Forelimb muscle (tissue), 1 donor: ENCODE results near the gene DMAC1. TPM values are rescaled to one million over a fixed set of nuclear protein-coding genes. Genes with fewer than 3 reads are reported as not detected.

ENCODE experiments used
- DNase-seq: peaks from one replicate; pipeline ENCODE4 v3.0.0-alpha.2; 2013; ENCODE audit warnings: low read depth
- polyA plus RNA-seq: library from polyadenylated mRNA; unstranded; fragments of 120-200 nt; gene quantifications from one replicate; pipeline ENCODE4 v1.2.1, GENCODE V29; 2013; ENCODE audit not compliant: insufficient read length

DMAC1 gene
- polyA plus RNA-seq: 61.9 TPM

- peak; percentile 65 for DNase-seq
Observed at GRCh38 chr9:7799234-7799943, at the start of gene DMAC1. Gene DMAC1 (minus strand): TSS chr9:7799778. CDS start chr9:7799734, 44 bp downstream.

DNA sequence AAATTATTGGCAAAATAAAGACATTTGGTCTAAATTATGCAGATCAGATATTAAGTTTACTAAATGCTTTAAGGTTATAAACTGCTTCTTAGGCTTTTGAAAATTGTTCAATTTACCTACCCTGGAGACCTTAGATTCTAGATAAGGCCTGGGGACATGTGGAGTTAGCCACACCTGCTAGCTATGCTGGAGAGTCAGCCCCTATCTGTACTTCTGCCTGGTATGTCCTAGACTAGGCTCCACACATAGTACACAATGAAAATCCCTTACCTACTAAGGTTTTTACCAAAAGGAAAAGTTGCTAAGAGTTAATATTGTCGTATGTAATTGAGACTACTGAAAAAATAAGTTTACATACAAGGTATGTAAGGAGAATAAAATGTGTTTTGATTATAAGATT, 49.8 kb upstream of the DMAC1 start:
- DNase-seq: no peak

DNA sequence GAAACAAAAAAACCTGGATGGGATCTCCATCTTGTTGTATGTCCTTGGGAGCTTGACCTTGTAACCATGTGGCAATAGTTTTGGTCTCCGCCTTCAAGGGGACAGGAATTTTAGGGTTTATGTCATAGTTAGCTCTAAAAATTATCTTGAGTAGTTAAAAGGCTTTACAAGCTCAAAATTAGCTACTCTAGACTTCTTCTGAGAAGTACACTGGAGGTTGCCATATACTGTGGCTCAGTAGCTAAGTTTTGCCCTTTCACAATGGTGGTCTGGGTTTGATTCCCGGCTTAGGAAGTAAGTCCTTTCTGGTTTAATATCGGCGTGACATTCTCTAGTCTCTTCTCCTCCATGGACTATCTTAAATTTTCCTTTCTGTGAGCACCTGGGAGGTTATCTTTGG, 48.9 kb upstream of the DMAC1 start:
- no peak for DNase-seq

GRCh38 chr9:7844242-7844641, 44.7 kb upstream of the DMAC1 start:
- no peak for DNase-seq

DNA sequence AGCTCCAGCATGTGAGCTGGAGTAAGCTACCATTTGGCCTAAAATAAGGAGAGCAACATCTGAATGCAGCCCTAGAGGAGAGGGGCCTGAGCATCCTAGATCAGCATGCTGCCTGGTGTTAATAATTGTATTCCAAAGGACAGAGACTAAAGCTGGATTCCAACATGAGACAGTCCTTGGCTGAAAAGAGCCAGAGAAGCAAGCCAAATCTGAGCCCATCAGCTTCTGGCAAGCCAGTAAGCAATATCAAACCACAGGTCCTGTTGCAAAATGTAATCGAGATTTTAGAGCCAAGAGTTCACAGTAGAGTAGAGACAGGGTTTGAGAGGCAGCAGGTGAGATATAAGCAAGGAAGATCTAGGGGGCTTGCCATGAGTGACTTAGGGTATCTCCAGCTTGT, 42.3 kb upstream of the DMAC1 start:
- DNase-seq: no peak

- no peak for DNase-seq
Observed at GRCh38 chr9:7834531-7834930, 35.0 kb upstream of the DMAC1 start.

- DNase-seq: no peak
Observed at GRCh38 chr9:7828334-7828733, 28.8 kb upstream of the DMAC1 start.

DNA sequence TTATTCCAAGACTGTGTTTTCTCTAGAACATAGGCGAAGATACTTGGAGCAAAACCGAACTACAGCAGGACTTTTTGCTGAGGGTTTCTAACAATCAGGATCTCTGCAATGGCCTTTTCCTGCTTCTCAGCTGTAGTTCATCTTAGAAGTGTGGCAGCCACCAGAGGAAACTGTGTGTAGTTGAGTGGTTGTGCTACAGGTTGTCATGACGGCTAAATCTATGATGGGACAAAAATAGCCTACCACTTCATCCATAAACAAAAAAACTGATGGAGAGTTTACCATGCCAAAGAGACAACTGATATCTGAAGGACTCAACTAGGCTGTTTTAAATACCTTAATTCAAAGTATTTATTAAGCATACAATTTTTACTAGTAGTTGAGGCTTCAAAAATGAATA, 28.2 kb upstream of the DMAC1 start:
- DNase-seq: no peak

- DNase-seq: no peak
Observed at GRCh38 chr9:7827056-7827455, 27.5 kb upstream of the DMAC1 start.

DNA sequence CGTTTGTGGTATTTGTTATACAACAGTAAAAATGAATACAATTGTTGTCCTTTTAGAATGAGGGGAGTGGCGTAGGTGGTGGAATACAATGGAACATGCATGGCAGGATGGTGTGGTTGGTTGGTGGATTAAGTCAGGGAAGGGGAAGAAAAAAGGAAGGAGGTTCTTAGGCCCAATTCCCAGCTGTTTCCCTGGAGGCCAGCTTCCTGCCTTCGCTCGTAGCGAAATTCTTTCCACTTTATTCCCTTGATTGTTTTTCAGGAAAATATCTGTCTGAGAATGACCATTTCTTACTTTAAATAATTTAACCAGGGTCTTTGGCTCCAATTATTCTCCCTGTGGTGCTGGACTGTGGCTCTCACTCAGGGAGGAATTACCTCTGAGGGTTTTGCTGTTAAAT, 24.1 kb upstream of the DMAC1 start:
- DNase-seq: peak; percentile 13

DNA sequence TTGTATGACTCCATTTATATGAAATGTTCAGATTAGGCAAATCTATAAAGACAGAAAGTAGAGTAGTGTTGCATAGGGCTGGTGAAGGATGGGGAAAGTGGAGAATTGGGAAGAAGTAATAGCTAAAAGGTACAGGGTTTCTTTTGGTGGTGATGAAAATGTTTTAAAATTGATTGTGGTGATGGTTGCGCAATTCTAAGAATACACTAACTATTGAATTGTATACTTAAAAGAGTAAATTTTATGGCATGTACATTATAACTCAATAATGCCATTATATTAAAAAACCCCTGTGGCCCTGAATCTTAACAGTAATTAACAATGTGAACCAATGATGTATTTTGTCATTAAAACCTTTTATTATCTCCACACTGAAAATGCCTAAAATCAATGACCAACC, 20.4 kb upstream of the DMAC1 start:
- no peak for DNase-seq

DNA sequence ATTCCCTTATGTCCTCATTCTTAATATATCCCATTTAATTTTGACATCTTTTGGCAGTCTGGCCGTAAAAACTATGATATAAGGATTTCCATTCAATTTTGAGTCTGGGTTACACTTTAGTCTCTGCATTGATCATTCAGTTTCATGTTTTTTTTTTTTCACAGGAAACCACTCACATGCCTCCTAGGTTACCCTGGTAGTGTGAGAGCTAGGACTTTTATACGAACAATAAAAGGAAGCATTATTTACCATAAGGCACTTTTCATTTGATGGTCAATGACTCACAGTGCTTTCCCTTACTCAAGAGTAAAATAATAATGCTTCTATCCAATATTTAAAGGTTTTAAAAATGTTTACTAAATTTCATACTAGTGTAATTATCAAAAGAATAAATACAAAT, 16.4 kb upstream of the DMAC1 start:
- DNase-seq: no peak

GRCh38 chr9:7813030-7813429, 13.5 kb upstream of the DMAC1 start:
- no peak for DNase-seq

- no peak for DNase-seq
Observed at GRCh38 chr9:7811677-7812076, 12.1 kb upstream of the DMAC1 start.

DNA sequence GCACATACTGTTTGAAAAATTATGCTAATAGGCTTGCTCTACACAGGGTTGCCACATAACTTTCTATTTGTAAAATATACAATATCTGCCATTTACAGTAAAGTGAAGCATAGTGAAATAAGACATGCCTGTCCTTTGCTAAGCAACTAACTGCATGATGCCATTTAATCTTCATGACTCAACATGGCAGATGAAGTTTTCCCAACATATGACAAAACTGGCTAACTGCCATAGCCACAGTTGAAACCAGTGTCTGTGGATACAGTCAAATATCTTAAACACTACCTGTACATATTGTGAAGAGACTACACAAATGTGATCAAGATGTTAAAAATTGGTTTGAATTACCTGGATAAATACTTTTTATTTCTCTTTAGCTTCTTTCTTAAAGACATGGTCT, 3.1 kb upstream of the DMAC1 start:
- no peak for DNase-seq

DNA sequence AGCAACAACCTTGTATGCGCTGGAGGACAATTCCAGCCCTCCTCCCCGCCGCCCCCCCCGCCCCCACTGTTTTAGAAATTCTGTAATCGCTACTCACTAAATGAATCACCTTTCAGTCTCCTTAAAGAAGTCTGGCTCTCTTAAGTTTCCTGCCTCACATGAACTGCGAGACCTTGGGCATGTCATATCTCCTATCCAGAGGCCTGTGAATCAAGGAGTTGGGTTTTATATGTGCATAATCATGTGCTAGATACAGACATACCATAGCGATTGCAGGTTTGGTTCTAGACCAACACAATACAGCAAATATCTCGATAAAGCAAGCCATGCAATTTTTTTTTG, 337 bp upstream of the DMAC1 start:
- DNase-seq: no peak

- DNase-seq: no peak
Observed at GRCh38 chr9:7794196-7794595, 5.4 kb downstream of the DMAC1 start.

- DNase-seq: no peak
Observed at GRCh38 chr9:7791394-7791793, 8.2 kb downstream of the DMAC1 start.

- DNase-seq: no peak
Observed at GRCh38 chr9:7790819-7791182, 8.8 kb downstream of the DMAC1 start.

DNA sequence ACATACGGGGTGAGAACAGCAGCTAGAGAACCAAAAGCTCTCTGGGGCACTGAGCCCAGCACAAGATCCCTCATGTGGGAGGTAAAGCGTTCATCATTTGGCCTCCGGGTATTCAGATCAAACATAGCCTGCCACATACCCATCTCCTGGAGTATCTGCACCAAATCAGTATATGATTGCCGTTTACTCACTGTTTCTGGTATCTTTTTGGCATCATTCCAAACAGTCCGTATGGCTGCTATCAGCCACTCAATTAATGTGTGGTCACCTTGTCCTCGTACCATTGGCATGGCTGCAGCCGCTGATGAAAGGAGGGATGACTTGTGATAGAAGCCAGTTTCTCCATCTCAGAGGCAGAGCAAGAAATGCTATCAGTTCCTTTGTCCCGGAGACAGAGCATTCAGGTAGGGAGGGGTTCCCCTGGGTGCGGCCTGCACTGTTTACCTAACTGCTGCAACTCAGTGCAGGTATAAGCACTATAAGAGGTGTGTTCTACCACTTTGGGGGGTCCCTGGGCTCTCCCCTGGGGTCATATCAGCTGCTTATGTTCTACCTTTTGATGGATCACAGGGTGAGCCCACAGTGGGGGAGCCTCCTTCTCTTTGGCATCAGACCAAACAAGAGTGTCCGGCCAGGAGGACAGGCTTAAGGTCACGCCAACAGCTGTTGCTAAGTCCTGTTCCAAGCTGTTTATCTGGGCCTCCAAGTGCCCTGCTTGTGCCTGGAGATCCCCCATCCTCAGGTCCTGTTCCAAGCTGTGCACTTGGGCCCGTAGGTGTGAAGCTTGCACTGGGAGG, 9.4 kb downstream of the DMAC1 start:
- DNase-seq: no peak

- no peak for DNase-seq
Observed at GRCh38 chr9:7788772-7789171, 10.8 kb downstream of the DMAC1 start.

DNA sequence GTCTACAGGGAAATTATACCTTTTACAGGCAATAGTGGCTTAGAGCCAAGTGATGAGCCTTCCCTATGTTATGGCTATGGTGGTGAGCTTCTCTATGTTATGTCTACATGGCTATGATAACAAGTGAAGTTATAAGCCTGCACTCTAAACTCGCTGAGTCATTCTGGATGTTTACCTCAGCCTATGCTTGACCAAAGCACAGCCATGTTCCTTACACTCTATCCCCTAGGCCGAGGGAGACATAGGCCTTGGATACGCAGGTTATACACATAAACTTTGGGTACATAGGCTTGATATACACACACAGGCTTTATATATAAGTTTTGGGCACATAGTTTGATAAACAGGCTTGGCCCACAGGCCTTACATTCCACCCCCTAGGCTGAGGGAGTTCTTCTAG, 13.8 kb downstream of the DMAC1 start:
- no peak for DNase-seq

GRCh38 chr9:7784472-7784871, 15.1 kb downstream of the DMAC1 start:
- DNase-seq: no peak

GRCh38 chr9:7783635-7784063, 15.9 kb downstream of the DMAC1 start:
- DNase-seq: no peak
